Measurements from ENCODE around the gene MCM9. TPM values are rescaled to one million over a fixed set of nuclear protein-coding genes. Genes with fewer than 3 reads are reported as not detected.

The MCM9 gene
- total RNA-seq, 1 donor from 2014 or later, result 19.0 TPM

- Mint-ChIP-seq H3K27me3 (peaks cover 15% of the 10 kb centered on the region), H3K27ac (no peak overlapping the region), H3K4me1 (peaks cover under 1% of the 10 kb centered on the region), H3K9me3 (peaks cover 12% of the 10 kb centered on the region), H3K4me3 (no peak overlapping the region), H3K36me3 (ENCODE audit: low read depth) (peaks cover 1% of the 10 kb centered on the region)
- no peak for DNase-seq
- intact Hi-C loops (cut with micrococcal nuclease), result no loop called here
These were observed 18.4 kb upstream of the MCM9 start for GRCh38 chr6:118953391-118953790.

GRCh38 chr6:118952683-118953082 lies 17.7 kb upstream of the MCM9 start:
- Mint-ChIP-seq H3K4me3 (no peak overlapping the region), H3K9me3 (peaks cover 12% of the 10 kb centered on the region), H3K36me3 (ENCODE audit: low read depth) (peaks cover 1% of the 10 kb centered on the region), H3K4me1 (no peaks in the 10 kb centered on the region), H3K27me3 (peaks cover 15% of the 10 kb centered on the region), H3K27ac (no peak overlapping the region)
- intact Hi-C loops (cut with micrococcal nuclease), result no loop called here
- no peak for DNase-seq

GRCh38 chr6:118945217-118945616 lies 10.3 kb upstream of the MCM9 start:
- intact Hi-C loops (cut with micrococcal nuclease), result no loop called here
- DNase-seq, result no peak

GRCh38 chr6:118940770-118941169 lies 5.8 kb upstream of the MCM9 start:
- Mint-ChIP-seq H3K27ac (no peak overlapping the region), H3K4me3 (no peak overlapping the region), H3K27me3 (peaks cover 3% of the 10 kb centered on the region), H3K9me3 (peaks cover 29% of the 10 kb centered on the region), H3K4me1 (peaks cover 2% of the 10 kb centered on the region), H3K36me3 (ENCODE audit: low read depth) (peaks cover 19% of the 10 kb centered on the region)
- DNase-seq, result no peak
- intact Hi-C loops (cut with micrococcal nuclease), result no loop called here

More at GRCh38 chr6:118945217-118945616, 10.3 kb upstream of the MCM9 start:
- Mint-ChIP-seq H3K4me1 (no peaks in the 10 kb centered on the region), H3K9me3 (peaks cover 52% of the 10 kb centered on the region), H3K27me3 (peaks cover 21% of the 10 kb centered on the region), H3K27ac (no peak overlapping the region), H3K4me3 (no peak overlapping the region), H3K36me3 (ENCODE audit: low read depth) (peaks cover 5% of the 10 kb centered on the region)

- Mint-ChIP-seq H3K4me1 (peaks cover 9% of the 10 kb centered on the region), H3K27me3 (peaks cover under 1% of the 10 kb centered on the region), H3K4me3 (no peak overlapping the region), H3K9me3 (peaks cover 18% of the 10 kb centered on the region), H3K27ac (no peak overlapping the region), H3K36me3 (ENCODE audit: low read depth) (peaks cover 18% of the 10 kb centered on the region)
- no peak for DNase-seq
- intact Hi-C loops (cut with micrococcal nuclease), result no loop called here
These were observed 4.7 kb upstream of the MCM9 start for GRCh38 chr6:118939683-118940082.

- Mint-ChIP-seq H3K9me3 (no peaks in the 10 kb centered on the region), H3K4me3 (peak overlapping the region; percentile 91), H3K36me3 (ENCODE audit: low read depth) (peaks cover 18% of the 10 kb centered on the region)
These were observed 1.2 kb upstream of the MCM9 start for GRCh38 chr6:118935978-118936703.

GRCh38 chr6:118935331-118935668 lies 341 bp upstream of the MCM9 start:
- no peak for DNase-seq
- H3K9me3 Mint-ChIP-seq, result no peaks in the 10 kb centered on the region
- H3K27me3 Mint-ChIP-seq, result no peaks in the 10 kb centered on the region
- peaks cover 19% of the 10 kb centered on the region for H3K4me1 Mint-ChIP-seq
- H3K36me3 Mint-ChIP-seq (ENCODE audit: low read depth), result peaks cover 25% of the 10 kb centered on the region
- intact Hi-C loops (cut with micrococcal nuclease), result loop anchor here (1.0 to 2.0 kb wide), 3 partner anchors 144 to 415 kb away; partner anchors contain the start of gene CEP85L
- H3K27ac Mint-ChIP-seq, result peak overlapping the region; percentile 97
- peak overlapping the region; percentile 91 for H3K4me3 Mint-ChIP-seq

More at GRCh38 chr6:118935978-118936703, 1.2 kb upstream of the MCM9 start:
- H3K27me3 Mint-ChIP-seq, result no peaks in the 10 kb centered on the region
- no peak overlapping the region for H3K27ac Mint-ChIP-seq
- H3K4me1 Mint-ChIP-seq, result peaks cover 19% of the 10 kb centered on the region
- DNase-seq, result no peak
- intact Hi-C loops (cut with micrococcal nuclease), result loop anchor here (1.0 to 2.0 kb wide), 3 partner anchors 143 to 414 kb away; partner anchors contain the start of gene CEP85L

- DNase-seq, result no peak
- H3K4me1 Mint-ChIP-seq, result peaks cover 19% of the 10 kb centered on the region
- H3K9me3 Mint-ChIP-seq, result no peaks in the 10 kb centered on the region
- peak overlapping the region; percentile 88 for H3K27ac Mint-ChIP-seq
- no peaks in the 10 kb centered on the region for H3K27me3 Mint-ChIP-seq
- intact Hi-C loops (cut with micrococcal nuclease), result loop anchor here (1.0 to 2.0 kb wide), 2 partner anchors 40 to 283 kb away; partner anchors contain the start of genes ASF1A and CEP85L
- peak overlapping the region; percentile 91 for H3K4me3 Mint-ChIP-seq
- H3K36me3 Mint-ChIP-seq (ENCODE audit: low read depth), result peaks cover 23% of the 10 kb centered on the region
These were observed 1.0 kb downstream of the MCM9 start for GRCh38 chr6:118933855-118934460.

GRCh38 chr6:118932421-118932820 lies 2.5 kb downstream of the MCM9 start:
- peaks cover 23% of the 10 kb centered on the region for H3K36me3 Mint-ChIP-seq (ENCODE audit: low read depth)
- intact Hi-C loops (cut with micrococcal nuclease), result no loop called here
- no peak for DNase-seq
- no peak overlapping the region for H3K27ac Mint-ChIP-seq
- peaks cover 22% of the 10 kb centered on the region for H3K4me1 Mint-ChIP-seq
- no peaks in the 10 kb centered on the region for H3K27me3 Mint-ChIP-seq
- H3K9me3 Mint-ChIP-seq, result no peaks in the 10 kb centered on the region
- no peak overlapping the region for H3K4me3 Mint-ChIP-seq

GRCh38 chr6:118931436-118931835 lies 3.5 kb downstream of the MCM9 start:
- Mint-ChIP-seq H3K9me3 (no peaks in the 10 kb centered on the region), H3K36me3 (ENCODE audit: low read depth) (peaks cover 25% of the 10 kb centered on the region), H3K4me1 (peaks cover 22% of the 10 kb centered on the region), H3K27ac (no peak overlapping the region), H3K4me3 (no peak overlapping the region), H3K27me3 (no peaks in the 10 kb centered on the region)
- no peak for DNase-seq
- intact Hi-C loops (cut with micrococcal nuclease), result no loop called here

GRCh38 chr6:118930680-118931079 lies 4.3 kb downstream of the MCM9 start:
- H3K4me3 Mint-ChIP-seq, result no peak overlapping the region
- DNase-seq, result no peak
- no peaks in the 10 kb centered on the region for H3K27me3 Mint-ChIP-seq
- H3K4me1 Mint-ChIP-seq, result peaks cover 19% of the 10 kb centered on the region
- intact Hi-C loops (cut with micrococcal nuclease), result no loop called here
- H3K27ac Mint-ChIP-seq, result no peak overlapping the region
- peaks cover 29% of the 10 kb centered on the region for H3K36me3 Mint-ChIP-seq (ENCODE audit: low read depth)
- H3K9me3 Mint-ChIP-seq, result no peaks in the 10 kb centered on the region

GRCh38 chr6:118923035-118923434 lies 11.9 kb downstream of the MCM9 start:
- Mint-ChIP-seq H3K27me3 (no peaks in the 10 kb centered on the region), H3K27ac (no peak overlapping the region), H3K4me1 (peaks cover 6% of the 10 kb centered on the region), H3K9me3 (no peaks in the 10 kb centered on the region), H3K36me3 (ENCODE audit: low read depth) (peaks cover 58% of the 10 kb centered on the region), H3K4me3 (no peak overlapping the region)
- DNase-seq, result peak; percentile 45
- intact Hi-C loops (cut with micrococcal nuclease), result no loop called here

GRCh38 chr6:118921084-118921483 lies 13.9 kb downstream of the MCM9 start:
- H3K27me3 Mint-ChIP-seq, result no peaks in the 10 kb centered on the region
- DNase-seq, result no peak
- peaks cover 55% of the 10 kb centered on the region for H3K36me3 Mint-ChIP-seq (ENCODE audit: low read depth)
- H3K9me3 Mint-ChIP-seq, result no peaks in the 10 kb centered on the region
- peaks cover 4% of the 10 kb centered on the region for H3K4me1 Mint-ChIP-seq
- no peak overlapping the region for H3K27ac Mint-ChIP-seq
- no peak overlapping the region for H3K4me3 Mint-ChIP-seq
- intact Hi-C loops (cut with micrococcal nuclease), result no loop called here

GRCh38 chr6:118918329-118918725 lies 16.6 kb downstream of the MCM9 start:
- DNase-seq, result peak; percentile 12
- intact Hi-C loops (cut with micrococcal nuclease), result no loop called here
- Mint-ChIP-seq H3K4me3 (no peak overlapping the region), H3K27me3 (no peaks in the 10 kb centered on the region), H3K9me3 (no peaks in the 10 kb centered on the region), H3K36me3 (ENCODE audit: low read depth) (peaks cover 68% of the 10 kb centered on the region), H3K4me1 (peaks cover 2% of the 10 kb centered on the region), H3K27ac (no peak overlapping the region)
